HepG2 (cell line): ENCODE results near the gene PYGO2. TPM values are rescaled to one million over a fixed set of nuclear protein-coding genes. Genes with fewer than 3 reads are reported as not detected.
A peak's percentile ranks its signal among the peaks of the same experiment; 100 is the strongest.

ENCODE experiments used
- AHDC1 ChIP-seq: sonication (generic); formaldehyde crosslinking; IDR thresholded peaks from 2 replicates; pipeline ENCODE4 v1.5.1; 2020; ENCODE audit warnings: mild to moderate bottlenecking, missing genetic modification reagents, borderline replicate concordance
- ARID2 ChIP-seq: sonication (generic); formaldehyde crosslinking; IDR thresholded peaks from 2 replicates; pipeline ENCODE4 v1.8.1; 2022; ENCODE audit warnings: mild to moderate bottlenecking, missing genetic modification reagents, borderline replicate concordance
- ARID3A ChIP-seq: IDR thresholded peaks from 2 replicates; pipeline ENCODE4 v1.6.1; 2012; ENCODE audit warnings: low read depth, low read length, improper control_type of control experiment
- ARNT ChIP-seq: fragments of 450-650 bp; IDR thresholded peaks from 2 replicates; pipeline ENCODE4 v1.6.1; 2017
- BHLHE40 ChIP-seq: IDR thresholded peaks from 2 replicates; pipeline ENCODE4 v1.6.1; 2011; ENCODE audit warnings: low read length, improper control_type of control experiment
- CHCHD3 ChIP-seq: sonication (generic); formaldehyde crosslinking; IDR thresholded peaks from 2 replicates; pipeline ENCODE4 v1.8.0; 2022; ENCODE audit warnings: mild to moderate bottlenecking, missing genetic modification reagents, moderate library complexity
- FLYWCH1 ChIP-seq: sonication (generic); formaldehyde crosslinking; IDR thresholded peaks from 2 replicates; pipeline ENCODE4 v1.8.1; 2023; ENCODE audit warnings: mild to moderate bottlenecking, missing genetic modification reagents
- JUND ChIP-seq: sonication (generic); formaldehyde crosslinking; IDR thresholded peaks from 2 replicates; pipeline ENCODE4 v1.8.0; 2022; ENCODE audit warnings: mild to moderate bottlenecking, missing genetic modification reagents
- NR2F1 ChIP-seq, 2 experiments: fragments of 450-650 bp in 1 of 2; formaldehyde crosslinking in 1 of 2; IDR thresholded peaks; 2 replicates each; pipeline versions ENCODE4 v1.5.0 to v1.6.1; 2016 to 2020; ENCODE audit warnings: mild to moderate bottlenecking in 1 of 2, missing compliant biosample characterization in 1 of 2, missing genetic modification reagents in 1 of 2, moderate library complexity in 1 of 2
- RBFOX2 ChIP-seq: fragments of 200-400 bp; formaldehyde crosslinking; IDR thresholded peaks from 2 replicates; pipeline ENCODE4 v1.6.1; 2017; ENCODE audit warnings: low read depth, mild to moderate bottlenecking, low read length
- STAT5B ChIP-seq: sonication (generic); formaldehyde crosslinking; IDR thresholded peaks from 2 replicates; pipeline ENCODE4 v1.4.0; 2020; ENCODE audit warnings: missing genetic modification reagents
- WIZ ChIP-seq: sonication (generic); formaldehyde crosslinking; IDR thresholded peaks from 2 replicates; pipeline ENCODE4 v1.5.1; 2020; ENCODE audit warnings: mild to moderate bottlenecking, missing genetic modification reagents
- ZBTB25 ChIP-seq: IDR thresholded peaks from 2 replicates; pipeline ENCODE4 v1.6.1; 2018; ENCODE audit warnings: missing genetic modification reagents
- ZMAT5 ChIP-seq: sonication (generic); formaldehyde crosslinking; IDR thresholded peaks from 2 replicates; pipeline ENCODE4 v1.5.0; 2020; ENCODE audit warnings: mild to moderate bottlenecking, low read depth, missing genetic modification reagents, borderline replicate concordance
- ZNF251 ChIP-seq: sonication (generic); formaldehyde crosslinking; IDR thresholded peaks from 2 replicates; pipeline ENCODE4 v1.9.0; 2021; ENCODE audit warnings: mild to moderate bottlenecking, missing genetic modification reagents
- ZNF331 ChIP-seq: sonication (generic); formaldehyde crosslinking; IDR thresholded peaks from 2 replicates; pipeline ENCODE4 v1.4.0; 2020; ENCODE audit warnings: missing genetic modification reagents
- ZNF770 ChIP-seq: sonication (generic); formaldehyde crosslinking; IDR thresholded peaks from 2 replicates; pipeline ENCODE4 v1.5.0; 2020; ENCODE audit warnings: mild to moderate bottlenecking, missing genetic modification reagents
- ZNF790 ChIP-seq: sonication (generic); formaldehyde crosslinking; IDR thresholded peaks from 2 replicates; pipeline ENCODE4 v1.8.0; 2022; ENCODE audit warnings: missing genetic modification reagents, mild to moderate bottlenecking, borderline replicate concordance
- ZSCAN31 ChIP-seq: sonication (generic); formaldehyde crosslinking; IDR thresholded peaks from 2 replicates; pipeline ENCODE4 v1.5.0; 2020; ENCODE audit warnings: low read depth, mild to moderate bottlenecking, missing genetic modification reagents
- polyA plus RNA-seq, 8 experiments: library from polyadenylated mRNA; depleted of rRNA in 3 of 8; stranded (reverse) in 7 of 8; unstranded in 1 of 8; fragments of >200 nt; fragmentation: Illumina TruSeq in 4 of 8; extraction: Trizol in 4 of 8; gene quantifications; 2 replicates each; pipeline versions ENCODE4 v1.2.1 to v1.2.3, GENCODE V29; 2011 to 2016; ENCODE audit warnings: low read depth in 4 of 8, missing spikeins in 1 of 8, mixed read lengths in 1 of 8; ENCODE audit not compliant: insufficient read depth in 1 of 8
- total RNA-seq, 5 experiments: library from RNA; depleted of rRNA; stranded (reverse); fragments of >200 nt; fragmentation: Illumina TruSeq; extraction: Trizol; gene quantifications; 2 replicates each; pipeline ENCODE4 v1.2.3, GENCODE V29; 2016; ENCODE audit warnings: low read depth in 1 of 5

The PYGO2 gene
- total and polyA plus RNA-seq, 2 of the 13 experiments (the other 11 are each of a cell fraction or from before 2014, with no cell fraction given) = 20.3 to 21.8 TPM

GRCh38 chr1:155001675-155002463 lies 40.3 kb upstream of the PYGO2 start (continued):
- TF ChIP-seq FLYWCH1 (no peak), WIZ (CRISPR knock-in tag) (no peak), ZBTB25 (CRISPR knock-in tag) (no peak), BHLHE40 (peak; percentile 89), ARID2 (CRISPR knock-in tag) (no peak), ZMAT5 (no peak), JUND (CRISPR knock-in tag) (no peak), AHDC1 (CRISPR knock-in tag) (no peak), NR2F1 (CRISPR knock-in tag; IDR thresholded peaks at IDR 0.05) (peak in 1 of 2 experiments; percentile 14; a peak in 1 of 4 replicates), STAT5B (no peak), ZNF331 (CRISPR knock-in tag) (no peak), ARID3A (no peak), RBFOX2 (peak; percentile 77; the same call in 1 of the 2 replicates), CHCHD3 (CRISPR knock-in tag) (no peak), ARNT (no peak), ZNF790 (CRISPR knock-in tag) (no peak), ZNF770 (CRISPR knock-in tag) (no peak), ZSCAN31 (peak; percentile 45; the same call in 1 of the 2 replicates), ZNF251 (CRISPR knock-in tag) (no peak)
